Smooth muscle cell (in vitro differentiated cells): ENCODE data around the gene MKNK1. TPM values are rescaled to one million over a fixed set of nuclear protein-coding genes. Genes with fewer than 3 reads are reported as not detected.

Source experiments
- DNase-seq: peaks from one replicate; lab custom pipeline; 2025; ENCODE audit not compliant: unreplicated experiment; lab: John Stamatoyannopoulos, UW
- H2AFZ ChIP-seq: fragments of 200-600 bp; sonication (generic); 2 replicates; pipeline ENCODE4 v1.6.0; 2016; ENCODE audit warnings: antibody characterized with exemption, low read depth, mild to moderate bottlenecking
- H3F3A ChIP-seq: fragments of 200-600 bp; sonication (generic); 2 replicates; pipeline ENCODE4 v1.6.0; 2017; ENCODE audit warnings: antibody characterized with exemption, low read depth
- H3K27ac ChIP-seq: fragments of 200-600 bp; sonication (generic); 2 replicates; pipeline ENCODE4 v1.5.1; 2016; ENCODE audit warnings: low read depth, mild to moderate bottlenecking
- H3K27me3 ChIP-seq: fragments of 200-600 bp; sonication (generic); 2 replicates; pipeline ENCODE4 v1.6.1; 2016; ENCODE audit warnings: low read depth, mild to moderate bottlenecking
- H3K36me3 ChIP-seq: fragments of 200-600 bp; sonication (generic); 2 replicates; pipeline ENCODE4 v1.5.1; 2016; ENCODE audit warnings: low read depth
- H3K4me1 ChIP-seq: fragments of 200-600 bp; sonication (generic); 2 replicates; pipeline ENCODE4 v1.5.1; 2016; ENCODE audit warnings: low read depth
- H3K4me2 ChIP-seq: fragments of 200-600 bp; sonication (generic); 2 replicates; pipeline ENCODE4 v1.6.0; 2016; ENCODE audit warnings: mild to moderate bottlenecking
- H3K4me3 ChIP-seq: fragments of 200-600 bp; sonication (generic); 2 replicates; pipeline ENCODE4 v1.5.1; 2016; ENCODE audit warnings: mild to moderate bottlenecking
- H3K79me2 ChIP-seq: fragments of 200-600 bp; sonication (generic); 2 replicates; pipeline ENCODE4 v1.6.0; 2016; ENCODE audit warnings: low read depth, mild to moderate bottlenecking
- H3K9ac ChIP-seq: fragments of 200-600 bp; sonication (generic); 2 replicates; pipeline ENCODE4 v1.6.0; 2016; ENCODE audit warnings: low read depth
- H3K9me3 ChIP-seq: fragments of 200-600 bp; sonication (generic); replicated peaks from 2 replicates; pipeline ENCODE4 v1.5.1; 2016; ENCODE audit warnings: low read depth
- H4K20me1 ChIP-seq: fragments of 200-600 bp; sonication (generic); 2 replicates; pipeline ENCODE4 v1.6.0; 2016; ENCODE audit warnings: low read depth
- CTCF ChIP-seq: fragments of 200-600 bp; sonication (generic); IDR thresholded peaks from 2 replicates; pipeline ENCODE4 v1.5.1; 2017; ENCODE audit warnings: borderline replicate concordance, mild to moderate bottlenecking, antibody characterized with exemption; ENCODE audit not compliant: insufficient read depth, poor library complexity, severe bottlenecking
- WGBS: methylation state at CpG from one replicate; pipeline ENCODE4 v1.1.7; 2016; ENCODE audit warnings: low lambda C conversion rate; 5-methylcytosine and 5-hydroxymethylcytosine counted together
- polyA plus RNA-seq: library from polyadenylated mRNA; unstranded; fragments of >200 nt; fragmentation: Nextera tagmentation; extraction: Ambion mirVana; gene quantifications from 2 replicates; pipeline ENCODE4 v1.2.1, GENCODE V29; 2016
- total RNA-seq: library from RNA; depleted of rRNA; stranded (reverse); fragments of >200 nt; gene quantifications from 2 replicates; pipeline ENCODE4 v1.2.3, GENCODE V29; 2014

The MKNK1 gene
- total and polyA plus RNA-seq, 2 experiments from 2014 or later: 11.7 to 18.7 TPM

GRCh38 chr1:46558141-46558963 lies 45.7 kb downstream of the MKNK1 start:
- no peak overlapping the region for H3K9ac ChIP-seq
- H3F3A ChIP-seq: no peaks in the 10 kb centered on the region
- H4K20me1 ChIP-seq: no peaks in the 10 kb centered on the region
- no peaks in the 10 kb centered on the region for H3K36me3 ChIP-seq
- H3K79me2 ChIP-seq: no peaks in the 10 kb centered on the region
- H3K4me3 ChIP-seq: no peak overlapping the region
- H3K4me1 ChIP-seq: no peaks in the 10 kb centered on the region
- 75% methylated on average over 20 of the region's 20 CpGs for WGBS
- no peaks in the 10 kb centered on the region for H3K9me3 ChIP-seq
- DNase-seq: no peak
- no peaks in the 10 kb centered on the region for H3K27me3 ChIP-seq
- no peak overlapping the region for H3K4me2 ChIP-seq
- no peak overlapping the region for H2AFZ ChIP-seq
- TF ChIP-seq CTCF: no peak
- H3K27ac ChIP-seq: no peak overlapping the region

- Histone ChIP-seq H2AFZ (no peak overlapping the region), H3K27ac (no peak overlapping the region), H3K27me3 (peaks cover 3% of the 10 kb centered on the region), H3K4me2 (no peak overlapping the region), H3K36me3 (no peaks in the 10 kb centered on the region), H3K9me3 (no peaks in the 10 kb centered on the region), H3K4me1 (no peaks in the 10 kb centered on the region), H4K20me1 (no peaks in the 10 kb centered on the region), H3K9ac (no peak overlapping the region), H3K79me2 (no peaks in the 10 kb centered on the region), H3K4me3 (no peak overlapping the region), H3F3A (no peaks in the 10 kb centered on the region)
- TF ChIP-seq CTCF: no peak
- WGBS: 95% methylated on average over 5 of the region's 5 CpGs
- DNase-seq: no peak
These were observed 46.7 kb downstream of the MKNK1 start for GRCh38 chr1:46557403-46557802.

- TF ChIP-seq CTCF: no peak
- Histone ChIP-seq H4K20me1 (no peaks in the 10 kb centered on the region), H3K9me3 (no peaks in the 10 kb centered on the region), H3K4me2 (no peak overlapping the region), H3K36me3 (no peaks in the 10 kb centered on the region), H3K27ac (no peak overlapping the region), H3K9ac (no peak overlapping the region), H3K4me3 (no peak overlapping the region), H3K4me1 (no peaks in the 10 kb centered on the region), H3K27me3 (peaks cover 4% of the 10 kb centered on the region), H2AFZ (no peak overlapping the region), H3K79me2 (no peaks in the 10 kb centered on the region), H3F3A (no peaks in the 10 kb centered on the region)
- DNase-seq: no peak
- 89% methylated on average over 3 of the region's 3 CpGs for WGBS
These were observed 47.2 kb downstream of the MKNK1 start for GRCh38 chr1:46556822-46557221.
